AG04450 (cell line): Measurements from ENCODE around the gene SLC6A20. TPM values are rescaled to one million over a fixed set of nuclear protein-coding genes. Genes with fewer than 3 reads are reported as not detected.

Experiments used
- CTCF ChIA-PET: fragments of 300-600, 350-600 bp; formaldehyde crosslinking; extraction: SDS; loops from one replicate; lab custom pipeline; 2022; ENCODE audit warnings: antibody characterized with exemption, inconsistent platforms; lab: Charles Lee
- POLR2A ChIA-PET: fragments of 350-600 bp; formaldehyde crosslinking; extraction: SDS; loops from one replicate; lab custom pipeline; 2021; ENCODE audit warnings: antibody characterized with exemption, inconsistent platforms; lab: Yijun Ruan, JAX
- DNase-seq: peaks from one replicate; pipeline ENCODE4 v3.0.0-alpha.2; 2011; ENCODE audit warnings: low read depth, low spot score
- H3K27ac ChIP-seq: one replicate; pipeline ENCODE4 v1.5.1; 2012; ENCODE audit warnings: low read depth, low read length, control low read depth
- H3K27me3 ChIP-seq: one replicate; pipeline ENCODE4 v1.6.0; 2012; ENCODE audit warnings: low read length; ENCODE audit not compliant: control insufficient read depth, insufficient read depth
- H3K4me3 ChIP-seq: 2 replicates; pipeline ENCODE4 v1.5.1; 2011; ENCODE audit warnings: mild to moderate bottlenecking, low read depth, low read length, control low read depth
- H3K9me3 ChIP-seq: 2 replicates; pipeline ENCODE4 v1.5.1; 2012; ENCODE audit warnings: low read length; ENCODE audit not compliant: control insufficient read depth, insufficient read depth
- CTCF ChIP-seq: IDR thresholded peaks from 2 replicates; pipeline ENCODE4 v1.5.1; 2011; ENCODE audit warnings: low read depth, low read length, control low read depth, inconsistent platforms
- polyA plus RNA-seq: library from polyadenylated mRNA; depleted of rRNA; stranded (reverse); fragments of >200 nt; gene quantifications from 2 replicates; pipeline ENCODE4 v1.2.3, GENCODE V29; 2011

SLC6A20 gene
- polyA plus RNA-seq, 1 experiment: not detected

DNA sequence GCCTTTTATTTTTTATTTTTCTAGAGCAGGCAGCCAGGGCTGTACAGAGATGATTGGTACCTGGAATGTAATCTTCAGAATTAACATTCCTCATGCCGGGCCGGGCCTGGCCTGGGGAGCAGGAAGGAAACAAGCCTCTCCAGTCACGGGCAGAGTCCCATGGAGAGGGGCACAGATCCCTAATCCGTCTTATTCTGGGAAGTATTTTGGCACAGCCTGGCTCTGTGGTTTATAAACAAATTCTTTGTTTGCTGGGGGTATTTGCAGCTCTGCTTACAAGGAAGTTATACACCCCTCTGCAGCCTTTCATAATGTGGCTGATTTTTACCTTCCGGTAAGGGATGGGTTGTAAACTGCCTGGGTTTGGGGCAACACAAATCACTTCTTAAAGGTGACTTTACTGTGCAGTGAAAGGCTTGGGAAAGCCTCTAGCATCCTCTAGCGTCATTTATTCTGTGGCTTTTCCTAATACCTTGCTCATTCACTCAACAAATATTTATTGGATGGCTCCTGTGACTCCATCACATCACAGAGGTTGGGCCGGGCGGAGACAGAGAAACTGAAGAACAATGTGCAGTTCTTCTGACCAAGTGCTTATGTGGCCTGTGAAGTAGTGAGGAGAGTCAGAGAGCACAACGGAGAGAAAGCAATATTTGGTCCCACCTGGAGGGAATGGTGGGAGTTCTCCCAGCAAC lies 2.7 kb downstream of the SLC6A20 start:
- H3K27me3 ChIP-seq: peaks cover 76% of the 10 kb centered on the region
- no peak for DNase-seq
- CTCF ChIA-PET: interaction anchor here (0.6 to 0.8 kb wide), 2 partner anchors 286 to 288 kb away, joined by 3 read pairs; no protein-coding TSS in a partner anchor
- H3K4me3 ChIP-seq: no peak overlapping the region
- POLR2A ChIA-PET: no interaction called here
- peaks cover 4% of the 10 kb centered on the region; the same call in 1 of the 2 replicates for H3K9me3 ChIP-seq
- H3K27ac ChIP-seq: no peak overlapping the region
- no peak for TF ChIP-seq CTCF

DNA sequence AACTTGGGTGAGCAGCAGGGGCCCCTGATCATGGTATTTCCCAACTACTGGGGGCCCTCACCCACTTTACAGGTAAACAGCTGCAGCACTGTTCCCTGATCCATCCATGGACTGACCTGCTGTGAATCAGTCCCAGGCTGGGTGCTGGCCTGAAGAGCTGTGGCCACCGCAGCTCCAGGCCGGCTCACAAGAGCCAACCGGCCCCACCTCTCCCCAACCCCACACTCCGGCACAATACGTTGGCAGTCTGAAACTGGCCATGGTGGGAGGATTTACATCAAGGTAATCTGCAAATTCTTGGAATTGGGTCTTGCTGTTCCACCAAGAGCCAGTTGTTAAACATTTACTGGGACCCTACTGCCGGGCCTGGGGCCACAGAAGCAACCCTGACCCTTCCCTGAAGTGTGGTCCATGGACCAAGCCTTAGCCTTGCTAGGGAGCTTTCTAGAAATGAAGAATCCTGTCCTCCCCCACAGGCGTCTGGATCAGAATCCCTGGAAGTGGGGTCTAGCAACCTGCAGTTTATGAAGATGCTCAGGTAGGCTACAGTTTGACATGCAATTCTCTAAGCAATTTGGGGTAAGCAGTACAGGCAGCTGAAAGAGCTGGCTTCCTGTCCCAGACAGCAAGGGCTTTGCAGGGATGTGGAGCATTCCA lies 3.7 kb downstream of the SLC6A20 start:
- Histone ChIP-seq H3K4me3 (no peak overlapping the region), H3K9me3 (peaks cover 4% of the 10 kb centered on the region; the same call in 1 of the 2 replicates), H3K27me3 (peaks cover 72% of the 10 kb centered on the region), H3K27ac (no peak overlapping the region)
- ChIA-PET POLR2A (no interaction called here), CTCF (interaction anchor here (0.6 to 0.8 kb wide), 2 partner anchors 287 to 289 kb away, joined by 3 read pairs; no protein-coding TSS in a partner anchor)
- no peak for DNase-seq
- no peak for TF ChIP-seq CTCF

DNA sequence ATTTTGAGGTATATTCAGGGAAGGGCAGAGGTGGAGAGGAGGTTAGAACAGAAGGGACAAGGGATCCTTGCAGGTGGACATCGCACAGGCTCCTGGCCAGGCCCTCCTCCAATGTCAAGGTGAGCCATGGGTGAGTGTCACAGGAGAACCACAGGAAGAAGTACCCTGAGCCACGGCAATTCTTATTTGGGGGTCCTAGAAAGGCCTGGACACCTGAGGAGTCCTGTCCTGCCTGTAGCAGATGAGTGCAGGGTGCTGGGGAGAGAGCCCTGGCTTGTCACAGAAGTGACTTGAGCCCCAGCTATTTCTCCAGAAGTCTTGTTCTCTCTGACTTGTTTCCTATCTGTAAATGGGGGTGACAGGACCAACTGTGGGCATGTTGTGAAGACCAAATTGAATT lies 4.3 kb downstream of the SLC6A20 start:
- ChIA-PET CTCF (no interaction called here), POLR2A (no interaction called here)
- Histone ChIP-seq H3K9me3 (peaks cover 4% of the 10 kb centered on the region; the same call in 1 of the 2 replicates), H3K4me3 (no peak overlapping the region), H3K27me3 (peaks cover 70% of the 10 kb centered on the region), H3K27ac (no peak overlapping the region)
- no peak for DNase-seq
- TF ChIP-seq CTCF: no peak

GRCh38 chr3:45790596-45790995 lies 5.7 kb downstream of the SLC6A20 start:
- Histone ChIP-seq H3K9me3 (no peaks in the 10 kb centered on the region), H3K4me3 (no peak overlapping the region), H3K27ac (no peak overlapping the region), H3K27me3 (peaks cover 64% of the 10 kb centered on the region)
- CTCF ChIA-PET: no interaction called here
- POLR2A ChIA-PET: no interaction called here
- TF ChIP-seq CTCF: no peak
- DNase-seq: no peak

GRCh38 chr3:45789235-45789812 lies 7.0 kb downstream of the SLC6A20 start:
- POLR2A ChIA-PET: no interaction called here
- H3K27ac ChIP-seq: no peak overlapping the region
- CTCF ChIA-PET: no interaction called here
- DNase-seq: no peak
- peaks cover 53% of the 10 kb centered on the region for H3K27me3 ChIP-seq
- no peak overlapping the region for H3K4me3 ChIP-seq
- no peak for TF ChIP-seq CTCF
- no peaks in the 10 kb centered on the region for H3K9me3 ChIP-seq
